Endothelial cell of umbilical vein (primary cell): ENCODE results near the gene GPR176. TPM values are rescaled to one million over a fixed set of nuclear protein-coding genes. Genes with fewer than 3 reads are reported as not detected.
A peak's percentile ranks its signal among the peaks of the same experiment; 100 is the strongest.

Source experiments
- BruUV-seq: library from RNA; stranded (reverse); fragments of 400-500 nt; replicated peaks from 2 replicates; lab custom pipeline; 2021; lab: Mats Ljungman, UMichigan
- CTCF ChIA-PET: fragments of 300-600, 350-600 bp; sonication (Branson Sonifier 250); formaldehyde crosslinking; loops from one replicate; lab custom pipeline; 2021; ENCODE audit warnings: antibody characterized with exemption, inconsistent platforms; lab: Charles Lee
- POLR2A ChIA-PET: fragments of 300-600, 350-600 bp; sonication (Branson Sonifier 250); formaldehyde crosslinking; loops from one replicate; lab custom pipeline; 2021; ENCODE audit warnings: antibody characterized with exemption, inconsistent platforms; lab: Charles Lee
- DNase-seq: peaks from one replicate; pipeline ENCODE4 v3.0.0-alpha.2; 2011; ENCODE audit warnings: low read depth, low spot score
- FAIRE-seq: peaks from 2 replicates; lab custom pipeline; 2011; peaks lifted over from hg19 to GRCh38; lab: Jason Lieb, UNC
- H2AFZ ChIP-seq: 2 replicates; pipeline ENCODE4 v1.6.0; 2012; ENCODE audit warnings: low read depth, low read length, control low read depth, inconsistent platforms
- H3K27ac ChIP-seq: 2 replicates; pipeline ENCODE4 v1.5.1; 2011; ENCODE audit warnings: low read depth, mild to moderate bottlenecking, control low read depth, low read length, moderate library complexity; ENCODE audit not compliant: insufficient read depth
- H3K27me3 ChIP-seq, 2 experiments: 2 replicates each; pipeline versions ENCODE4 v1.6.0 to v1.6.1; 2011; ENCODE audit warnings: low read length in 2 of 2, mixed read lengths in 1 of 2; ENCODE audit not compliant: control insufficient read depth in 2 of 2, insufficient read depth in 2 of 2
- H3K36me3 ChIP-seq, 2 experiments: 2 replicates in 1 of 2; 3 replicates in 1 of 2; pipeline ENCODE4 v1.5.1; 2011; ENCODE audit warnings: low read length in 2 of 2, mild to moderate bottlenecking in 1 of 2, moderate library complexity in 1 of 2; ENCODE audit not compliant: control insufficient read depth in 2 of 2, insufficient read depth in 2 of 2; ENCODE audit errors: extremely low read depth in 1 of 2
- H3K4me1 ChIP-seq: 3 replicates; pipeline ENCODE4 v1.5.1; 2011; ENCODE audit warnings: mild to moderate bottlenecking, low read length; ENCODE audit not compliant: control insufficient read depth, insufficient read depth; ENCODE audit errors: extremely low read depth
- H3K4me2 ChIP-seq: 2 replicates; pipeline ENCODE4 v1.6.1; 2011; ENCODE audit warnings: low read length, control low read depth, mixed read lengths; ENCODE audit not compliant: insufficient read depth
- H3K4me3 ChIP-seq, 3 experiments: fragments of 200-600 bp in 1 of 3; sonication (generic), shearing (Covaris generic) in 1 of 3; replicated peaks in 1 of 3; 2 replicates each; pipeline ENCODE4 v1.5.1; 2011 to 2016; ENCODE audit warnings: control low read depth in 3 of 3, low read length in 3 of 3, mild to moderate bottlenecking in 2 of 3, inconsistent platforms in 1 of 3, low read depth in 1 of 3, moderate library complexity in 1 of 3; ENCODE audit not compliant: insufficient read depth in 1 of 3
- H3K79me2 ChIP-seq: 2 replicates; pipeline ENCODE4 v1.6.0; 2012; ENCODE audit warnings: low read length, inconsistent platforms; ENCODE audit not compliant: control insufficient read depth, insufficient read depth
- H3K9ac ChIP-seq: replicated peaks from 2 replicates; pipeline ENCODE3; 2011; ENCODE audit warnings: low read length, control low read depth; ENCODE audit not compliant: insufficient read depth; ENCODE audit errors: extremely low read depth
- H3K9me1 ChIP-seq: replicated peaks from 3 replicates; pipeline ENCODE4 v1.6.0; 2011; ENCODE audit warnings: mild to moderate bottlenecking, low read length; ENCODE audit not compliant: control insufficient read depth, insufficient read depth; ENCODE audit errors: extremely low read depth
- H3K9me3 ChIP-seq: replicated peaks from 2 replicates; pipeline ENCODE4 v1.5.1; 2012; ENCODE audit warnings: low read length, inconsistent platforms; ENCODE audit not compliant: control insufficient read depth, insufficient read depth
- H4K20me1 ChIP-seq: replicated peaks from 2 replicates; pipeline ENCODE3; 2011; ENCODE audit warnings: mild to moderate bottlenecking, low read length; ENCODE audit not compliant: control insufficient read depth, insufficient read depth; ENCODE audit errors: extremely low read depth
- CTCF ChIP-seq, 2 donors: IDR thresholded peaks; 1 replicate in 1 of 2; 2 replicates in 1 of 2; pipeline ENCODE4 v1.5.1; 2011; ENCODE audit warnings: low read length in 2 of 2, mild to moderate bottlenecking in 2 of 2, moderate library complexity in 2 of 2, control low read depth in 1 of 2, inconsistent platforms in 1 of 2, low read depth in 1 of 2; ENCODE audit not compliant: insufficient read depth in 1 of 2; ENCODE audit errors: extremely low read depth in 1 of 2
- EZH2 ChIP-seq: IDR thresholded peaks from 2 replicates; pipeline ENCODE4 v1.6.1; 2012; ENCODE audit warnings: borderline replicate concordance, low read depth, mild to moderate bottlenecking, moderate library complexity, low read length, inconsistent platforms; ENCODE audit not compliant: severe bottlenecking
- FOS ChIP-seq: IDR thresholded peaks from 2 replicates; pipeline ENCODE4 v1.6.1; 2011; ENCODE audit warnings: mild to moderate bottlenecking, low read length, moderate library complexity, borderline replicate concordance; ENCODE audit not compliant: insufficient read depth
- GATA2 ChIP-seq: IDR thresholded peaks from 2 replicates; pipeline ENCODE4 v1.7.0; 2011; ENCODE audit warnings: low read depth, mild to moderate bottlenecking, moderate library complexity, mixed read lengths, low read length; ENCODE audit not compliant: insufficient read length, insufficient read depth
- JUN ChIP-seq: IDR thresholded peaks from 2 replicates; pipeline ENCODE4 v1.6.1; 2011; ENCODE audit warnings: borderline replicate concordance, low read depth; ENCODE audit not compliant: insufficient read length, insufficient read depth
- MAX ChIP-seq: IDR thresholded peaks from 2 replicates; pipeline ENCODE4 v1.6.1; 2011; ENCODE audit not compliant: insufficient read depth, insufficient read length
- MYC ChIP-seq: IDR thresholded peaks from one replicate; pipeline ENCODE4 v1.6.1; 2011; ENCODE audit warnings: mild to moderate bottlenecking, low read depth, low read length
- POLR2A ChIP-seq: IDR thresholded peaks from 2 replicates; pipeline ENCODE4 v1.6.1; 2012; ENCODE audit warnings: low read depth, mild to moderate bottlenecking, control low read depth, low read length
- POLR2AphosphoS5 ChIP-seq: IDR thresholded peaks from 2 replicates; pipeline ENCODE4 v1.6.1; 2012; ENCODE audit warnings: low read depth, mild to moderate bottlenecking, control low read depth, low read length, moderate library complexity; ENCODE audit not compliant: insufficient read depth
- dilution Hi-C: fragments of 300-500 bp; cut with MboI; formaldehyde crosslinking; loops from one replicate; pipeline ENCODE4 v1.15.0; 2019; ENCODE audit warnings: low sequenced_read_pairs; ENCODE audit not compliant: extremely low pct_ligation_motif_present
- intact Hi-C: fragments of 100-400 bp; cut with micrococcal nuclease; formaldehyde crosslinking; loops from one replicate; pipeline ENCODE4 v1.10.0; 2022
- polyA plus RNA-seq, 4 experiments: library from polyadenylated mRNA; depleted of rRNA in 3 of 4; stranded (reverse) in 3 of 4; unstranded in 1 of 4; fragments of >200 nt; gene quantifications; 2 replicates each; pipeline versions ENCODE4 v1.2.1 to v1.2.3, GENCODE V29; 2011 to 2012; ENCODE audit warnings: missing spikeins in 1 of 4
- total RNA-seq: library from RNA; stranded (reverse); gene quantifications from 2 replicates; pipeline ENCODE4 v1.2.3, GENCODE V29; 2021

GPR176 gene
- total and polyA plus RNA-seq, 2 donors (not counting 3 experiments of a cell fraction or from before 2014, with no cell fraction given), result 35.3 to 68.7 TPM

GRCh38 chr15:39778021-39778420 is 142.0 kb downstream of the GPR176 start:
- Histone ChIP-seq H3K9ac (no peak overlapping the region), H3K36me3 (no peaks in the 10 kb centered on the region), H4K20me1 (no peaks in the 10 kb centered on the region), H2AFZ (no peak overlapping the region), H3K9me1 (no peaks in the 10 kb centered on the region), H3K4me3 (no peak overlapping the region), H3K27me3 (no peaks in the 10 kb centered on the region), H3K79me2 (no peaks in the 10 kb centered on the region), H3K4me1 (peaks cover 3% of the 10 kb centered on the region), H3K9me3 (no peaks in the 10 kb centered on the region), H3K4me2 (no peak overlapping the region), H3K27ac (no peak overlapping the region)
- ChIA-PET POLR2A (no interaction called here), CTCF (interaction anchor here (1.4 kb wide), 1 partner anchor 21 kb away, joined by 10 read pairs; no protein-coding TSS in a partner anchor)
- dilution Hi-C loops (no loop called here), intact Hi-C loops (no loop called here)
- no TSS peak for BruUV-seq
- FAIRE-seq (peak; percentile 62), DNase-seq (no peak)
- TF ChIP-seq MAX (no peak), MYC (no peak), POLR2AphosphoS5 (no peak), POLR2A (no peak), GATA2 (no peak), JUN (no peak), EZH2 (no peak), CTCF (IDR thresholded peaks at IDR 0.05; ENCODE audit: extremely low read depth in 1 of 2, insufficient read depth in 1 of 2, low read depth in 1 of 2, low read length in 2 of 2) (no peak), FOS (no peak)
